HepG2 (cell line): Measurements from ENCODE around the gene FOLR2. TPM values are rescaled to one million over a fixed set of nuclear protein-coding genes. Genes with fewer than 3 reads are reported as not detected.

Source experiments
- ATAC-seq: fragments of 200-7000 bp; cut with Tn5 transposase; 3 replicates; pipeline ENCODE4 v1.9.1; 2020; ENCODE audit warnings: mild to moderate bottlenecking, moderate library complexity
- BruUV-seq: library from RNA; stranded (reverse); fragments of 400-500 nt; replicated peaks from 2 replicates; lab custom pipeline; 2021; lab: Mats Ljungman, UMichigan
- CTCF ChIA-PET: fragments of 300-600 bp; formaldehyde crosslinking; extraction: SDS; loops from one replicate; lab custom pipeline; 2021; ENCODE audit warnings: low total read pairs, inconsistent platforms, low intra/inter-chr PET ratio; lab: Yijun Ruan, JAX
- POLR2A ChIA-PET: fragments of 350-600 bp; sonication (Branson Sonifier 250); formaldehyde crosslinking; loops from one replicate; lab custom pipeline; 2020; ENCODE audit warnings: antibody characterized with exemption, inconsistent platforms; lab: Yijun Ruan, JAX
- DNase-seq: peaks from one replicate; pipeline ENCODE4 v3.0.0-alpha.2; 2015; ENCODE audit warnings: low spot score
- FAIRE-seq: peaks from 3 replicates; lab custom pipeline; 2011; peaks lifted over from hg19 to GRCh38; lab: Jason Lieb, UNC
- H2AFZ ChIP-seq: one replicate; pipeline ENCODE4 v1.6.1; 2011; ENCODE audit warnings: low read length, inconsistent platforms
- H3K27ac ChIP-seq: fragments of 300-600 bp; 3 replicates; pipeline ENCODE4 v1.8.0; 2011; ENCODE audit warnings: mixed run types, mild to moderate bottlenecking, mixed read lengths, low read length, inconsistent platforms; ENCODE audit not compliant: insufficient read depth; ENCODE audit errors: extremely low read length
- H3K27me3 ChIP-seq, 2 experiments: fragments of 200-600 bp in 1 of 2; 2 replicates in 1 of 2; 3 replicates in 1 of 2; pipeline versions ENCODE4 v1.6.0 to v1.8.0; 2011; ENCODE audit warnings: low read length in 2 of 2, mild to moderate bottlenecking in 2 of 2, moderate library complexity in 2 of 2, inconsistent platforms in 1 of 2; ENCODE audit not compliant: insufficient read depth in 2 of 2, control insufficient read depth in 1 of 2
- H3K36me3 ChIP-seq, 2 experiments: fragments of 200-600 bp in 1 of 2; replicated peaks in 1 of 2; 2 replicates in 1 of 2; 3 replicates in 1 of 2; pipeline versions ENCODE4 v1.5.1 to v1.8.0; 2011; ENCODE audit warnings: low read length in 2 of 2, inconsistent platforms in 1 of 2; ENCODE audit not compliant: insufficient read depth in 2 of 2, control insufficient read depth in 1 of 2
- H3K4me1 ChIP-seq: 2 replicates; pipeline ENCODE4 v1.5.1; 2012; ENCODE audit warnings: low read length, inconsistent platforms; ENCODE audit not compliant: insufficient read depth
- H3K4me2 ChIP-seq: 2 replicates; pipeline ENCODE4 v1.6.0; 2011; ENCODE audit warnings: low read depth, low read length, inconsistent platforms
- H3K4me3 ChIP-seq, 3 experiments: fragments of 200-600 bp in 1 of 3; sonication (generic), shearing (Covaris generic) in 1 of 3; replicated peaks in 1 of 3; 2 replicates each; pipeline ENCODE4 v1.5.1; 2011 to 2016; ENCODE audit warnings: low read length in 3 of 3, inconsistent platforms in 2 of 3, low read depth in 2 of 3, mild to moderate bottlenecking in 2 of 3, control low read depth in 1 of 3, mixed read lengths in 1 of 3; ENCODE audit not compliant: insufficient read depth in 1 of 3
- H3K79me2 ChIP-seq: one replicate; pipeline ENCODE4 v1.6.1; 2011; ENCODE audit warnings: low read length, inconsistent platforms; ENCODE audit not compliant: insufficient read depth
- H3K9ac ChIP-seq: 2 replicates; pipeline ENCODE4 v1.6.0; 2011; ENCODE audit warnings: mild to moderate bottlenecking, low read depth, low read length, inconsistent platforms; ENCODE audit not compliant: insufficient read depth
- H3K9me3 ChIP-seq: 2 replicates; pipeline ENCODE4 v1.5.1; 2012; ENCODE audit warnings: mild to moderate bottlenecking, low read length
- H4K20me1 ChIP-seq: 2 replicates; pipeline ENCODE4 v1.6.0; 2011; ENCODE audit warnings: inconsistent platforms, mild to moderate bottlenecking, low read length, moderate library complexity; ENCODE audit not compliant: insufficient read depth
- CREM ChIP-seq, 2 experiments: sonication (generic) in 1 of 2; formaldehyde crosslinking in 1 of 2; IDR thresholded peaks; 2 replicates each; pipeline versions ENCODE4 v1.4.0 to v1.6.1; 2016 to 2020; ENCODE audit warnings: antibody characterized with exemption in 1 of 2, mild to moderate bottlenecking in 1 of 2, missing genetic modification reagents in 1 of 2
- DMTF1 ChIP-seq: sonication (generic); formaldehyde crosslinking; IDR thresholded peaks from 2 replicates; pipeline ENCODE4 v1.4.0; 2020; ENCODE audit warnings: mild to moderate bottlenecking, missing genetic modification reagents
- DNMT1 ChIP-seq: sonication (generic); formaldehyde crosslinking; IDR thresholded peaks from 2 replicates; pipeline ENCODE4 v1.5.1; 2020; ENCODE audit warnings: mild to moderate bottlenecking, missing genetic modification reagents
- DZIP1 ChIP-seq: sonication (generic); formaldehyde crosslinking; IDR thresholded peaks from 2 replicates; pipeline ENCODE4 v1.5.0; 2020; ENCODE audit warnings: mild to moderate bottlenecking, missing genetic modification reagents
- E2F2 ChIP-seq: sonication (generic); formaldehyde crosslinking; IDR thresholded peaks from 2 replicates; pipeline ENCODE4 v1.4.0; 2020; ENCODE audit warnings: missing genetic modification reagents, borderline replicate concordance
- IRF9 ChIP-seq: sonication (generic); formaldehyde crosslinking; IDR thresholded peaks from 2 replicates; pipeline ENCODE4 v1.8.0; 2022; ENCODE audit warnings: missing genetic modification reagents, mild to moderate bottlenecking, borderline replicate concordance
- MAF1 ChIP-seq: sonication (generic); formaldehyde crosslinking; IDR thresholded peaks from 2 replicates; pipeline ENCODE4 v1.5.0; 2020; ENCODE audit warnings: missing genetic modification reagents, borderline replicate concordance
- NONO ChIP-seq, 2 experiments: fragments of 450-650 bp in 1 of 2; sonication (generic) in 1 of 2; formaldehyde crosslinking in 1 of 2; IDR thresholded peaks in 1 of 2; conservative IDR thresholded peaks in 1 of 2; 2 replicates each; pipeline versions ENCODE4 v1.6.1 to v1.8.0; 2017 to 2022; ENCODE audit warnings: mild to moderate bottlenecking in 1 of 2, missing genetic modification reagents in 1 of 2, moderate library complexity in 1 of 2
- POLR2G ChIP-seq: fragments of 200-400 bp; formaldehyde crosslinking; IDR thresholded peaks from 2 replicates; pipeline ENCODE4 v1.6.1; 2018; ENCODE audit warnings: mild to moderate bottlenecking, low read depth, low read length, moderate library complexity
- RXRB ChIP-seq: IDR thresholded peaks from 2 replicates; pipeline ENCODE4 v1.6.1; 2016; ENCODE audit warnings: borderline replicate concordance, missing genetic modification reagents, missing compliant biosample characterization
- YEATS2 ChIP-seq: sonication (generic); formaldehyde crosslinking; IDR thresholded peaks from 2 replicates; pipeline ENCODE4 v1.4.0; 2020; ENCODE audit warnings: missing genetic modification reagents, borderline replicate concordance
- ZNF17 ChIP-seq: sonication (generic); formaldehyde crosslinking; IDR thresholded peaks from 2 replicates; pipeline ENCODE4 v1.5.0; 2020; ENCODE audit warnings: mild to moderate bottlenecking, missing genetic modification reagents
- ZNF296 ChIP-seq: sonication (generic); formaldehyde crosslinking; conservative IDR thresholded peaks from 2 replicates; pipeline ENCODE4 v1.5.0; 2020; ENCODE audit warnings: mild to moderate bottlenecking, missing genetic modification reagents
- ZNF766 ChIP-seq: sonication (generic); formaldehyde crosslinking; IDR thresholded peaks from 2 replicates; pipeline ENCODE4 v1.5.0; 2020; ENCODE audit warnings: missing genetic modification reagents, borderline replicate concordance
- WGBS: methylation state at CpG from one replicate; pipeline ENCODE4 v1.1.6; 2017; ENCODE audit warnings: low lambda C conversion rate; 5-methylcytosine and 5-hydroxymethylcytosine counted together
- in situ Hi-C: cut with HindIII; loops from 2 replicates; pipeline ENCODE4 v1.10.0; 2017; ENCODE audit warnings: low pct_unique_long_range_greater_than_20kb; ENCODE audit not compliant: extremely low pct_ligation_motif_present
- intact Hi-C: fragments of 100-400 bp; cut with micrococcal nuclease; formaldehyde crosslinking; loops from one replicate; pipeline ENCODE4 v1.10.0; 2022; ENCODE audit not compliant: unreplicated experiment
- polyA plus RNA-seq, 8 experiments: library from polyadenylated mRNA; depleted of rRNA in 3 of 8; stranded (reverse) in 7 of 8; unstranded in 1 of 8; fragments of >200 nt; fragmentation: Illumina TruSeq in 4 of 8; extraction: Trizol in 4 of 8; gene quantifications; 2 replicates each; pipeline versions ENCODE4 v1.2.1 to v1.2.3, GENCODE V29; 2011 to 2016; ENCODE audit warnings: low read depth in 4 of 8, missing spikeins in 1 of 8, mixed read lengths in 1 of 8; ENCODE audit not compliant: insufficient read depth in 1 of 8
- total RNA-seq, 5 experiments: library from RNA; depleted of rRNA; stranded (reverse); fragments of >200 nt; fragmentation: Illumina TruSeq; extraction: Trizol; gene quantifications; 2 replicates each; pipeline ENCODE4 v1.2.3, GENCODE V29; 2016; ENCODE audit warnings: low read depth in 1 of 5

The FOLR2 gene
- total and polyA plus RNA-seq, 2 of the 13 experiments (the other 11 are each of a cell fraction or from before 2014, with no cell fraction given): 0.09 TPM; not detected in 1

DNA sequence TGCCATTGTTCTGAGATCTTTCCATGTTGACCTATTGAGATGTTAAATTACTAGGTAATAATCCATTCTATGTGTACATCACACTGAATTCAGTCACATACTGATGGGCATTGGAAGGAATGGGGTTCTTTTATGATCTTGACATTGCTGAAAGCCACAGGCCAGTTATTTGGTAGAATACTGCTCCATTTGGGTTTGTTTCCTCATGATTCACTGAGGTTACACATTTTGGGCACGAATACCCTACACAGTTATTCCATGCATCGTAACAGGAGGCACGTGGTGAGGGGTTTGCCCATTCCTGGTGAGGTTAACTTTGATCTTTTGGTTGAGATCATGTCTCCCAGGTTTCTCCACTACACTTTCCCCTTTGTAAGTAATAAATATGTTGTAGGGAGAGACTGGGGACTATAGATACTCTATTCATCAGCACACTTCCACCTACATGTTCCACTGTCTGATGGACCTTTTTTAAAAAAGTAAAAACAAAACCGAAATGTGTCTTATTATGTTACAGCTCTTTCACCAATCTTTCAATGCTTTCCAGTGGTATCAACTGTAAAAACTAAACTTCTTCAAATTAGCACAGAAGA is 36.7 kb upstream of the FOLR2 start:
- Histone ChIP-seq H2AFZ (no peak overlapping the region), H3K4me2 (no peak overlapping the region), H3K4me3 (no peak overlapping the region), H3K36me3 (no peaks in the 10 kb centered on the region), H3K79me2 (no peaks in the 10 kb centered on the region), H3K27me3 (no peaks in the 10 kb centered on the region; a peak in 1 of 5 replicates), H3K9me3 (no peaks in the 10 kb centered on the region), H4K20me1 (no peaks in the 10 kb centered on the region), H3K27ac (no peak overlapping the region), H3K4me1 (peaks cover 5% of the 10 kb centered on the region), H3K9ac (no peak overlapping the region)
- no peak for DNase-seq
- BruUV-seq: no TSS peak
- WGBS: 37% methylated on average over 4 of the region's 4 CpGs
- ChIA-PET POLR2A (no interaction called here), CTCF (no interaction called here)
- ATAC-seq: no peak
- in situ Hi-C loops (no loop called here), intact Hi-C loops (loop anchor here (2.0 kb wide), 1 partner anchor 37 kb away; no protein-coding TSS in a partner anchor)
- no peak for FAIRE-seq
- TF ChIP-seq RXRB (CRISPR knock-in tag): no peak
- TF ChIP-seq ZNF766: no peak
- TF ChIP-seq IRF9: no peak
- TF ChIP-seq MAF1: no peak
- TF ChIP-seq E2F2 (CRISPR knock-in tag): no peak
- TF ChIP-seq DNMT1 (CRISPR knock-in tag): no peak
- TF ChIP-seq ZNF17 (CRISPR knock-in tag): no peak
- TF ChIP-seq ZNF296 (CRISPR knock-in tag): no peak
- no peak for TF ChIP-seq DMTF1
- TF ChIP-seq POLR2G: no peak
- no peak for TF ChIP-seq CREM (IDR thresholded peaks at IDR 0.05)
- no peak for TF ChIP-seq CREM (CRISPR knock-in tag; IDR thresholded peaks at IDR 0.05)
- no peak for TF ChIP-seq NONO (IDR thresholded peaks at IDR 0.05)
- no peak for TF ChIP-seq NONO (CRISPR knock-in tag; conservative IDR thresholded peaks at IDR 0.05)
- TF ChIP-seq DZIP1 (CRISPR knock-in tag): no peak
- TF ChIP-seq YEATS2 (CRISPR knock-in tag): no peak
